Vagina (tissue), 2 donors: ENCODE measurements around the gene CANX.

Experiments
- CTCF ChIP-seq, 3 experiments: fragments of 450-650 bp in 2 of 3; fragments of 200-600 bp in 1 of 3; sonication (generic) in 1 of 3; IDR thresholded peaks; one replicate each; pipeline ENCODE4 v1.5.1; 2017 to 2019; ENCODE audit warnings: antibody characterized with exemption in 3 of 3, mild to moderate bottlenecking in 2 of 3, moderate library complexity in 2 of 3
- POLR2AphosphoS5 ChIP-seq, 2 donors: sonication (generic); formaldehyde crosslinking; IDR thresholded peaks; one replicate each; pipeline ENCODE4 v1.9.0; 2017; ENCODE audit warnings: antibody characterized with exemption in 2 of 2, mild to moderate bottlenecking in 2 of 2, low read depth in 1 of 2; ENCODE audit not compliant: insufficient read depth in 1 of 2

- no peak for TF ChIP-seq CTCF (IDR thresholded peaks at IDR 0.05)
- TF ChIP-seq POLR2AphosphoS5 (IDR thresholded peaks at IDR 0.05; ENCODE audit: insufficient read depth in 1 of 2, low read depth in 1 of 2), result no peak
Measured at GRCh38 chr5:179772351-179772750, 73.6 kb downstream of the CANX start.
